Measurements from ENCODE around the gene CALN1.

DNA sequence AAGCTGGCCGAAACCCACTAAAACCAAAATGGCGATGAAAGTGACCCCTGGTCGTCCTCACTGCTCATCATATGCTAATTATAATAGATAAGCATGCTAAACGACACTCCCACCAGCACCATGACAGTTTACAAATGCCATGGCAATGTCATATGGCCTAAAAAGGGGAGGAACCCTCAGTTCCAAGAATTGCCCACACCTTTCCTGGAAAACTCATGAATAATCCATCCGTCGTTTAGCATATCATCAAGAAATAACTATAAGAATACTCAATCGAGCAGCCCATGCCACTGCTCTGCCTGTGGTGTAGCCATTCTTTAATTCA is 422.0 kb downstream of the CALN1 start:
- TF ChIP-seq, protein P1, sequence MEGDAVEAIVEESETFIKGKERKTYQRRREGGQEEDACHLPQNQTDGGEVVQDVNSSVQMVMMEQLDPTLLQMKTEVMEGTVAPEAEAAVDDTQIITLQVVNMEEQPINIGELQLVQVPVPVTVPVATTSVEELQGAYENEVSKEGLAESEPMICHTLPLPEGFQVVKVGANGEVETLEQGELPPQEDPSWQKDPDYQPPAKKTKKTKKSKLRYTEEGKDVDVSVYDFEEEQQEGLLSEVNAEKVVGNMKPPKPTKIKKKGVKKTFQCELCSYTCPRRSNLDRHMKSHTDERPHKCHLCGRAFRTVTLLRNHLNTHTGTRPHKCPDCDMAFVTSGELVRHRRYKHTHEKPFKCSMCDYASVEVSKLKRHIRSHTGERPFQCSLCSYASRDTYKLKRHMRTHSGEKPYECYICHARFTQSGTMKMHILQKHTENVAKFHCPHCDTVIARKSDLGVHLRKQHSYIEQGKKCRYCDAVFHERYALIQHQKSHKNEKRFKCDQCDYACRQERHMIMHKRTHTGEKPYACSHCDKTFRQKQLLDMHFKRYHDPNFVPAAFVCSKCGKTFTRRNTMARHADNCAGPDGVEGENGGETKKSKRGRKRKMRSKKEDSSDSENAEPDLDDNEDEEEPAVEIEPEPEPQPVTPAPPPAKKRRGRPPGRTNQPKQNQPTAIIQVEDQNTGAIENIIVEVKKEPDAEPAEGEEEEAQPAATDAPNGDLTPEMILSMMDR (IDR thresholded peaks at IDR 0.05), result no peak
- TF ChIP-seq POLR2AphosphoS5 (IDR thresholded peaks at IDR 0.05), result no peak

Measured in prostate gland (tissue), 2 donors.